ENCODE data around the gene JAKMIP1.
A peak's percentile ranks its signal among the peaks of the same experiment; 100 is the strongest.

Gene JAKMIP1

DNA sequence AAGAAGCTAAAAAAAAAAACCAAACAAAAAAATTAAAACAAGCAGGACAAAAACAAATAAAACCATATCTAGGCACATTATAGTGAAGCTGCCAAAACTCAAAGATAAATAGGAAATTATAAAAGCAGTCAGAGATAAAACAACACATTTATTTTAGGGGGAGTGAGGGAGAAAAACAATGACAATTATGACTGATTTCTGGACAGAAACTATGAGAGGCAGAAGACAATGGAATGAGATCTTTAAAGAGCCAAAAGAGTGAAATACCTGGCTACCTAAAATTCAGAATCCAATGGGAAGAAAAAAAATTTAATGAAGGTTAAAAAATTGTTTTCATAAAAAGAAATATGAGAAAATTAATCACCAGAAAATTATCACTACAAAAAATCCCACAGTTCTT lies 215.5 kb downstream of the JAKMIP1 start:
- in situ Hi-C loops (cut with HindIII; ENCODE audit: low pct_unique_long_range_greater_than_20kb, low sequenced_read_pairs): no loop called here
- no peak for TF ChIP-seq JUND (IDR thresholded peaks at IDR 0.05; ENCODE audit: low read depth)
- DNase-seq (ENCODE audit: low read depth in 1 of 2, low spot score in 1 of 2): no peak

DNA sequence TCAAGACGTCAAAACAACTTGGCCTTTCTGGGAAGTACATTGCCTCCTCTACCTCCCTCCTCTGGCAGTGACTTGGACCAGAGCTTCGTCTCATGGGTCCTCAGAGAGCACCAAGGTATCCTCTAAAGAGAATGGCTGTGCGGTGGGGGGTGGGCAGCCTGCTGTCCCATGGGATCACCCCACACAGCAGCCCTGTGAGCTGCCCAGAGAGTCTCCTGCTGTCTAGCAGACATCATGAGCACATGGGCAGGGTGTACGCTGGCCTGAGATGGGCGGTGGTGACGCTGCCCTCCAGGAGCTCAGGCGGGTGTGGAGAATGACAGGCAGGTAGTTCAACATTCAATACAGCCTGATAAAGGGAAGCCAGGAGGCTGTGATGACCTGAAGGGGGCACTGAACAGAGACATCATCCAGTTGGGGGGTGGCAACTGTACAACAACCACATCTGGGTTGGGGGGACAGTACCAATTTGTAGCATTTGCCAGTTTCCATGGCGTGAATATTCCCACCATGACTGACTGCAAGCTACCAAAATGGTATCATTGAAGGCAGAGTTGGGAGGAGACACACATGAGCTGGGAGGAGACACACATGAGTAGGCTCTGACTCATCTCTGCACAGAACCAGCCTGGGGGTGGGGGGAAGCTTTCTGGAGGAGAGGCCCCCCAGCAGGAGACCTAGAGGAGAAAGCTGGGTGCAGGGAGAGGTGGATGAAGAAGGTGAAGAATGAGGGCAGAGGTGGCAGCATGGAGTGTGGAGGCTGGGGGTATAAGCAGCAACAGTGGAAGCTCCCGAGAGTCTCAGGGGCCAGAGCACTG lies 218.0 kb downstream of the JAKMIP1 start:
- in situ Hi-C loops (cut with HindIII; ENCODE audit: low pct_unique_long_range_greater_than_20kb, low sequenced_read_pairs): no loop called here
- TF ChIP-seq JUND (IDR thresholded peaks at IDR 0.05; ENCODE audit: low read depth): no peak
- DNase-seq (ENCODE audit: low read depth in 1 of 2, low spot score in 1 of 2): no peak

DNA sequence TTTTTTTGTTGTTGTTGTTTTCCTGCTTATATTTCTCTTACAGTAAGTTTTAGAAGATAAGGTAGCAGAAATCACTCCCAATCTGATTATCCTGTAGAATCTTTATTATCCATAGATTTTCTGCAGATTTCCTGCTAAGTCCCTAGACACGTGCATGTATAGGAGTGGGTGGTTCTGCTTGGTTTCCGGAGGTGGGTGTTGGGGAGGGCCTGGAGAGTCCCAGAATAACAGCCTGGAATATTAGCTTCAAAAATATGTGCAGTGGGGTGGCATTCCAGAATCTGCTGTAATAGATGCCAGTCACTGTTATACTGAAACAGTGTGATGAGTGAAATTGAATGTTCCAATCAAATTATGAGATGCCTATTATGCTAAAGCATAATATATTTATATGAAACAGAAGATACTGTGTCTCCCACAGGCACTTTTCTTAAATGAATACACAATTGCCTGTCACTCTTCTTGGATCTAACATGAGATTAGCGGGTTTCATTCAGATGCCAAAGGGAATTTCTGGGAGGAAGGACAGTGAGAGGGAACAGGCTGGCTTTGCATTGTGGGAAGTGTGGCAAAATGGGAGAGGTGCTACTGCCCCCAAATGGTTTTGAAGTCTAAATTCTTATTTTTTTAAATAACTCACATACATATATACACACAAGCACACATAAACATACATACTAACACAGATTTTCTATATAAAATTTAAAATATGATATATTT lies 219.8 kb downstream of the JAKMIP1 start:
- TF ChIP-seq JUND (IDR thresholded peaks at IDR 0.05; ENCODE audit: low read depth): no peak
- DNase-seq (ENCODE audit: low read depth in 1 of 2, low spot score in 1 of 2): peak in 1 of 2 experiments; percentile 38
- in situ Hi-C loops (cut with HindIII; ENCODE audit: low pct_unique_long_range_greater_than_20kb, low sequenced_read_pairs): no loop called here

- in situ Hi-C loops (cut with HindIII; ENCODE audit: low pct_unique_long_range_greater_than_20kb, low sequenced_read_pairs): no loop called here
- DNase-seq (ENCODE audit: low read depth in 1 of 2, low spot score in 1 of 2): peak in 1 of 2 experiments; percentile 83
- TF ChIP-seq JUND (IDR thresholded peaks at IDR 0.05; ENCODE audit: low read depth): no peak
These were observed 220.4 kb downstream of the JAKMIP1 start for GRCh38 chr4:5979981-5980380.

DNA sequence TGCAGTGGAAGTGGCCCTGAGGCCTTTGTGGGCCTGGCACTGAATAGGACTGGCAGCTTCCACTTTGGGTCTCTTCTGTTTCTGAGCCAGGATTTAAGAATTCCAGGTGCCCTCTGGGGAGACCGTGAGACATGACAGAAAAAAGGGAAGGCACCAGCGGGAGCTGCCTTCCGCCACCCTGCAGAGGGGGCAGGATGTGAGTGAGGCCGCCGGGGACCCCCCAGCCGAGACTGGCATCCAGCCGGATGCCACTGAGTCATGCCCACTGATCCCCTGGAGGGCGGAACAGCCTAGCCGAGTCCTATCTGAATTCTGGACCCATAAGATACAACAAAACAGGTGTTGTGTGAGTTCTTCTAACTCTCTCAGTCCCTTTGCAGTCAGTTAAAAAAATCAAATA lies 223.4 kb downstream of the JAKMIP1 start:
- no peak for DNase-seq (ENCODE audit: low read depth in 1 of 2, low spot score in 1 of 2)
- no peak for TF ChIP-seq JUND (IDR thresholded peaks at IDR 0.05; ENCODE audit: low read depth)
- in situ Hi-C loops (cut with HindIII; ENCODE audit: low pct_unique_long_range_greater_than_20kb, low sequenced_read_pairs): no loop called here

- TF ChIP-seq JUND (IDR thresholded peaks at IDR 0.05; ENCODE audit: low read depth): no peak
- DNase-seq (ENCODE audit: low read depth in 1 of 2, low spot score in 1 of 2): no peak
- in situ Hi-C loops (cut with HindIII; ENCODE audit: low pct_unique_long_range_greater_than_20kb, low sequenced_read_pairs): no loop called here
These were observed 223.9 kb downstream of the JAKMIP1 start for GRCh38 chr4:5976431-5976830.
